Mesenchymal stem cell (in vitro differentiated cells and primary cell): ENCODE results near the gene DAGLA.
A peak's percentile ranks its signal among the peaks of the same experiment; 100 is the strongest.

ENCODE experiments used
- DNase-seq: peaks from one replicate; pipeline ENCODE4 v3.0.0-alpha.2; 2013
- H2AFZ ChIP-seq: one replicate; pipeline ENCODE4 v1.6.1; 2013; ENCODE audit warnings: low read depth, mild to moderate bottlenecking, control low read depth, inconsistent platforms, low read length, moderate library complexity
- H2AK5ac ChIP-seq: 2 replicates; pipeline ENCODE4 v1.6.1; 2013; ENCODE audit warnings: low read length, moderate library complexity, mild to moderate bottlenecking, inconsistent platforms; ENCODE audit not compliant: severe bottlenecking
- H2BK120ac ChIP-seq: one replicate; pipeline ENCODE4 v1.6.1; 2013; ENCODE audit warnings: low read depth, mild to moderate bottlenecking, inconsistent platforms, low read length, moderate library complexity
- H2BK12ac ChIP-seq, 2 experiments: one replicate each; pipeline ENCODE4 v1.6.1; 2013; ENCODE audit warnings: inconsistent platforms in 2 of 2, low read length in 2 of 2, mild to moderate bottlenecking in 2 of 2, moderate library complexity in 2 of 2, control low read depth in 1 of 2
- H2BK15ac ChIP-seq: one replicate; pipeline ENCODE4 v1.6.1; 2013; ENCODE audit warnings: mild to moderate bottlenecking, low read depth, inconsistent platforms; ENCODE audit not compliant: poor library complexity, severe bottlenecking
- H2BK5ac ChIP-seq: 2 replicates; pipeline ENCODE4 v1.6.1; 2013; ENCODE audit warnings: low read depth, mild to moderate bottlenecking, low read length, control low read depth, inconsistent platforms; ENCODE audit not compliant: poor library complexity, severe bottlenecking
- H3K14ac ChIP-seq, 2 experiments: one replicate each; pipeline ENCODE4 v1.6.1; 2013; ENCODE audit warnings: inconsistent platforms in 2 of 2, low read length in 2 of 2, control low read depth in 1 of 2, mild to moderate bottlenecking in 1 of 2, moderate library complexity in 1 of 2
- H3K18ac ChIP-seq, 2 experiments: one replicate each; pipeline ENCODE4 v1.6.1; 2013; ENCODE audit warnings: inconsistent platforms in 2 of 2, low read length in 2 of 2, control low read depth in 1 of 2, low read depth in 1 of 2, mild to moderate bottlenecking in 1 of 2
- H3K23ac ChIP-seq, 2 experiments: one replicate each; pipeline ENCODE4 v1.6.1; 2013; ENCODE audit warnings: inconsistent platforms in 2 of 2, low read length in 2 of 2, mild to moderate bottlenecking in 2 of 2, moderate library complexity in 2 of 2, control low read depth in 1 of 2
- H3K27ac ChIP-seq: 2 replicates; pipeline ENCODE4 v1.5.1; 2013; ENCODE audit warnings: mild to moderate bottlenecking, moderate library complexity, low read length, control low read depth, inconsistent platforms; ENCODE audit not compliant: poor library complexity, severe bottlenecking
- H3K27me3 ChIP-seq, 2 experiments: 2 replicates each; pipeline versions ENCODE4 v1.6.1 to v1.7.0; 2013; ENCODE audit warnings: low read length in 2 of 2, mild to moderate bottlenecking in 2 of 2, moderate library complexity in 2 of 2, control low read depth in 1 of 2, inconsistent platforms in 1 of 2; ENCODE audit not compliant: control insufficient read depth in 1 of 2, insufficient read depth in 1 of 2
- H3K36me3 ChIP-seq, 2 experiments: 2 replicates each; pipeline versions ENCODE4 v1.6.1 to v1.7.0; 2013; ENCODE audit warnings: low read length in 2 of 2, control low read depth in 1 of 2, inconsistent platforms in 1 of 2, low read depth in 1 of 2, mild to moderate bottlenecking in 1 of 2; ENCODE audit not compliant: insufficient read depth in 2 of 2, control insufficient read depth in 1 of 2
- H3K4ac ChIP-seq, 2 experiments: one replicate each; pipeline ENCODE4 v1.6.1; 2013; ENCODE audit warnings: inconsistent platforms in 2 of 2, low read length in 2 of 2, mild to moderate bottlenecking in 2 of 2, moderate library complexity in 2 of 2, control low read depth in 1 of 2, low read depth in 1 of 2
- H3K4me1 ChIP-seq: 2 replicates; pipeline ENCODE4 v1.6.1; 2013; ENCODE audit warnings: low read depth, low read length, control low read depth; ENCODE audit not compliant: control insufficient read depth, insufficient read depth
- H3K4me2 ChIP-seq: 2 replicates; pipeline ENCODE4 v1.6.1; 2013; ENCODE audit warnings: low read length, mild to moderate bottlenecking, inconsistent platforms; ENCODE audit not compliant: poor library complexity, severe bottlenecking
- H3K4me3 ChIP-seq, 2 experiments: 2 replicates each; pipeline versions ENCODE4 v1.5.1 to v1.7.0; 2013; ENCODE audit warnings: low read length in 2 of 2, mild to moderate bottlenecking in 2 of 2, control low read depth in 1 of 2, low read depth in 1 of 2; ENCODE audit not compliant: insufficient read depth in 1 of 2
- H3K79me1 ChIP-seq: replicated peaks from 2 replicates; pipeline ENCODE4 v1.6.1; 2013; ENCODE audit warnings: mild to moderate bottlenecking, control low read depth, low read length, inconsistent platforms; ENCODE audit not compliant: poor library complexity, severe bottlenecking
- H3K9ac ChIP-seq: 2 replicates; pipeline ENCODE4 v1.7.0; 2013; ENCODE audit warnings: mild to moderate bottlenecking, low read length, moderate library complexity
- H3K9me3 ChIP-seq: 2 replicates; pipeline ENCODE4 v1.7.0; 2013; ENCODE audit warnings: mild to moderate bottlenecking, low read length; ENCODE audit not compliant: control insufficient read depth
- H4K8ac ChIP-seq: one replicate; pipeline ENCODE4 v1.6.1; 2013; ENCODE audit warnings: inconsistent platforms, mild to moderate bottlenecking, low read length, moderate library complexity
- H4K91ac ChIP-seq: one replicate; pipeline ENCODE4 v1.6.1; 2013; ENCODE audit warnings: mild to moderate bottlenecking, low read length, inconsistent platforms
- WGBS: methylation state at CpG from one replicate; pipeline ENCODE4 v1.1.7; 2013; ENCODE audit warnings: mixed read lengths; 5-methylcytosine and 5-hydroxymethylcytosine counted together

The DAGLA gene

GRCh38 chr11:61687420-61687819, 7.2 kb downstream of the DAGLA start:
- Histone ChIP-seq H3K4ac (no peak overlapping the region), H3K14ac (no peak overlapping the region), H3K79me1 (peaks cover 19% of the 10 kb centered on the region), H3K36me3 (no peaks in the 10 kb centered on the region), H2BK120ac (no peak overlapping the region), H2AFZ (no peak overlapping the region), H2AK5ac (no peak overlapping the region), H3K27ac (no peak overlapping the region), H2BK15ac (no peak overlapping the region), H3K18ac (no peak overlapping the region), H3K4me2 (no peak overlapping the region), H3K4me3 (no peak overlapping the region), H4K91ac (no peak overlapping the region), H3K23ac (no peak overlapping the region), H4K8ac (no peak overlapping the region), H3K27me3 (peaks cover 0 to 11% of the 10 kb centered on the region in 2 experiments), H3K9me3 (no peaks in the 10 kb centered on the region), H3K4me1 (peaks cover 36% of the 10 kb centered on the region), H2BK12ac (no peak overlapping the region), H3K9ac (no peak overlapping the region), H2BK5ac (no peak overlapping the region)
- 93% methylated on average over 11 of the region's 11 CpGs for WGBS
- DNase-seq = no peak

- Histone ChIP-seq H3K9me3 (no peaks in the 10 kb centered on the region), H2AFZ (no peak overlapping the region), H3K14ac (no peak overlapping the region), H3K9ac (peak overlapping the region; percentile 83), H2BK120ac (no peak overlapping the region), H2BK5ac (no peak overlapping the region), H3K79me1 (peaks cover 21% of the 10 kb centered on the region), H2BK12ac (no peak overlapping the region), H4K91ac (no peak overlapping the region), H3K4me3 (peak overlapping the region in 1 of 2 experiments; percentile 76), H3K18ac (no peak overlapping the region), H3K27me3 (peaks cover 0 to 8% of the 10 kb centered on the region in 2 experiments), H2AK5ac (no peak overlapping the region), H4K8ac (no peak overlapping the region), H3K4ac (no peak overlapping the region), H3K36me3 (no peaks in the 10 kb centered on the region), H3K4me1 (peaks cover 26% of the 10 kb centered on the region), H3K4me2 (no peak overlapping the region), H3K23ac (peak overlapping the region in 1 of 2 experiments; percentile 11), H3K27ac (no peak overlapping the region), H2BK15ac (no peak overlapping the region)
- 85% methylated on average over 16 of the region's 19 CpGs for WGBS
- no peak for DNase-seq
These were observed 8.4 kb downstream of the DAGLA start for GRCh38 chr11:61688365-61689163.

GRCh38 chr11:61689164-61689496, 8.9 kb downstream of the DAGLA start:
- H2BK120ac ChIP-seq = no peak overlapping the region
- H2BK12ac ChIP-seq = no peak overlapping the region
- H2AK5ac ChIP-seq = no peak overlapping the region
- H2BK15ac ChIP-seq = no peak overlapping the region
- no peak overlapping the region for H3K18ac ChIP-seq
- H3K4me3 ChIP-seq = peak overlapping the region in 1 of 2 experiments; percentile 76
- H2AFZ ChIP-seq = no peak overlapping the region
- H4K91ac ChIP-seq = no peak overlapping the region
- no peak overlapping the region for H3K27ac ChIP-seq
- H3K14ac ChIP-seq = no peak overlapping the region
- peaks cover 0 to 8% of the 10 kb centered on the region in 2 experiments for H3K27me3 ChIP-seq
- H3K4ac ChIP-seq = no peak overlapping the region
- H3K9ac ChIP-seq = peak overlapping the region; percentile 83
- H3K9me3 ChIP-seq = no peaks in the 10 kb centered on the region
- no peaks in the 10 kb centered on the region for H3K36me3 ChIP-seq
- H3K23ac ChIP-seq = no peak overlapping the region
- H4K8ac ChIP-seq = no peak overlapping the region
- DNase-seq = no peak
- H3K4me1 ChIP-seq = peaks cover 25% of the 10 kb centered on the region
- H2BK5ac ChIP-seq = no peak overlapping the region
- 92% methylated on average over 3 of the region's 3 CpGs for WGBS
- no peak overlapping the region for H3K4me2 ChIP-seq
- peaks cover 21% of the 10 kb centered on the region for H3K79me1 ChIP-seq

- Histone ChIP-seq H3K4me3 (no peak overlapping the region), H2BK15ac (no peak overlapping the region), H3K23ac (no peak overlapping the region), H3K27me3 (no peaks in the 10 kb centered on the region), H4K8ac (no peak overlapping the region), H3K4ac (no peak overlapping the region), H3K27ac (no peak overlapping the region), H2AFZ (no peak overlapping the region), H4K91ac (no peak overlapping the region), H3K4me1 (peaks cover 25% of the 10 kb centered on the region), H2BK5ac (no peak overlapping the region), H2BK12ac (no peak overlapping the region), H3K36me3 (no peaks in the 10 kb centered on the region), H2AK5ac (no peak overlapping the region), H3K14ac (no peak overlapping the region), H3K18ac (no peak overlapping the region), H3K4me2 (no peak overlapping the region), H3K79me1 (peaks cover 16% of the 10 kb centered on the region), H3K9me3 (no peaks in the 10 kb centered on the region), H2BK120ac (no peak overlapping the region), H3K9ac (no peak overlapping the region)
- DNase-seq = no peak
- WGBS = 90% methylated on average over 17 of the region's 17 CpGs
These were observed 10.7 kb downstream of the DAGLA start for GRCh38 chr11:61690706-61691379.
